Measurements from ENCODE around the gene RPL3.

Gene RPL3

GRCh38 chr22:39314251-39314971 lies 5.0 kb downstream of the RPL3 start:
- Histone ChIP-seq H3K36me3 (ENCODE audit: insufficient read depth, low read length) (peaks cover 72% of the 10 kb centered on the region), H3K4me1 (ENCODE audit: insufficient read depth, low read length) (peaks cover 34% of the 10 kb centered on the region), H3K9me3 (ENCODE audit: low read length) (no peaks in the 10 kb centered on the region), H3K4me3 (ENCODE audit: low read depth in 1 of 2, low read length in 2 of 2) (no peak overlapping the region), H3K9ac (ENCODE audit: low read length) (no peak overlapping the region), H3K27ac (ENCODE audit: low read depth, low read length) (no peak overlapping the region), H3K27me3 (ENCODE audit: control insufficient read depth in 1 of 2, insufficient read depth in 2 of 2, low read length in 2 of 2) (no peaks in the 10 kb centered on the region)

- H3K36me3 ChIP-seq (ENCODE audit: insufficient read depth, low read length), result peaks cover 70% of the 10 kb centered on the region
- peaks cover 31% of the 10 kb centered on the region for H3K4me1 ChIP-seq (ENCODE audit: insufficient read depth, low read length)
- H3K9ac ChIP-seq (ENCODE audit: low read length), result no peak overlapping the region
- no peak overlapping the region for H3K27ac ChIP-seq (ENCODE audit: low read depth, low read length)
- H3K27me3 ChIP-seq (ENCODE audit: control insufficient read depth in 1 of 2, insufficient read depth in 2 of 2, low read length in 2 of 2), result no peaks in the 10 kb centered on the region
- no peaks in the 10 kb centered on the region for H3K9me3 ChIP-seq (ENCODE audit: low read length)
- H3K4me3 ChIP-seq (ENCODE audit: low read depth in 1 of 2, low read length in 2 of 2), result no peak overlapping the region
Observed at GRCh38 chr22:39313258-39314001, 6.0 kb downstream of the RPL3 start.

- peaks cover 20% of the 10 kb centered on the region for H3K4me1 ChIP-seq (ENCODE audit: insufficient read depth, low read length)
- no peaks in the 10 kb centered on the region for H3K27me3 ChIP-seq (ENCODE audit: control insufficient read depth in 1 of 2, insufficient read depth in 2 of 2, low read length in 2 of 2)
- H3K4me3 ChIP-seq (ENCODE audit: low read depth in 1 of 2, low read length in 2 of 2), result no peak overlapping the region
- no peaks in the 10 kb centered on the region for H3K9me3 ChIP-seq (ENCODE audit: low read length)
- H3K36me3 ChIP-seq (ENCODE audit: insufficient read depth, low read length), result peaks cover 60% of the 10 kb centered on the region
- no peak overlapping the region for H3K27ac ChIP-seq (ENCODE audit: low read depth, low read length)
- H3K9ac ChIP-seq (ENCODE audit: low read length), result no peak overlapping the region
Observed at GRCh38 chr22:39312410-39312809, 7.0 kb downstream of the RPL3 start.

- Histone ChIP-seq H3K27me3 (ENCODE audit: control insufficient read depth in 1 of 2, insufficient read depth in 2 of 2, low read length in 2 of 2) (no peaks in the 10 kb centered on the region), H3K4me3 (ENCODE audit: low read depth in 1 of 2, low read length in 2 of 2) (no peak overlapping the region), H3K9me3 (ENCODE audit: low read length) (no peaks in the 10 kb centered on the region), H3K9ac (ENCODE audit: low read length) (no peak overlapping the region), H3K4me1 (ENCODE audit: insufficient read depth, low read length) (peaks cover 14% of the 10 kb centered on the region), H3K27ac (ENCODE audit: low read depth, low read length) (no peak overlapping the region), H3K36me3 (ENCODE audit: insufficient read depth, low read length) (peaks cover 54% of the 10 kb centered on the region)
Observed at GRCh38 chr22:39311592-39312400, 7.6 kb downstream of the RPL3 start.

GRCh38 chr22:39309881-39310714 lies 9.3 kb downstream of the RPL3 start:
- Histone ChIP-seq H3K9me3 (ENCODE audit: low read length) (no peaks in the 10 kb centered on the region), H3K27ac (ENCODE audit: low read depth, low read length) (no peak overlapping the region), H3K27me3 (ENCODE audit: control insufficient read depth in 1 of 2, insufficient read depth in 2 of 2, low read length in 2 of 2) (no peaks in the 10 kb centered on the region), H3K4me1 (ENCODE audit: insufficient read depth, low read length) (peaks cover 5% of the 10 kb centered on the region), H3K9ac (ENCODE audit: low read length) (no peak overlapping the region), H3K36me3 (ENCODE audit: insufficient read depth, low read length) (peaks cover 37% of the 10 kb centered on the region), H3K4me3 (ENCODE audit: low read depth in 1 of 2, low read length in 2 of 2) (no peak overlapping the region)

- Histone ChIP-seq H3K4me3 (ENCODE audit: low read depth in 1 of 2, low read length in 2 of 2) (peak overlapping the region in 1 of 2 donors; percentile 35), H3K27me3 (ENCODE audit: control insufficient read depth in 1 of 2, insufficient read depth in 2 of 2, low read length in 2 of 2) (no peaks in the 10 kb centered on the region), H3K9me3 (ENCODE audit: low read length) (no peaks in the 10 kb centered on the region), H3K9ac (ENCODE audit: low read length) (no peak overlapping the region), H3K27ac (ENCODE audit: low read depth, low read length) (no peak overlapping the region), H3K4me1 (ENCODE audit: insufficient read depth, low read length) (peaks cover 5% of the 10 kb centered on the region), H3K36me3 (ENCODE audit: insufficient read depth, low read length) (peaks cover 30% of the 10 kb centered on the region)
Observed at GRCh38 chr22:39309364-39309861, 10.0 kb downstream of the RPL3 start.

- H3K27ac ChIP-seq (ENCODE audit: low read depth, low read length), result peak overlapping the region; percentile 34
- H3K36me3 ChIP-seq (ENCODE audit: insufficient read depth, low read length), result peaks cover 24% of the 10 kb centered on the region
Observed at GRCh38 chr22:39308614-39309363, 10.6 kb downstream of the RPL3 start.

GRCh38 chr22:39306456-39307361 lies 12.7 kb downstream of the RPL3 start:
- no peak overlapping the region for H3K4me3 ChIP-seq (ENCODE audit: low read depth in 1 of 2, low read length in 2 of 2)
- peaks cover 3% of the 10 kb centered on the region for H3K36me3 ChIP-seq (ENCODE audit: insufficient read depth, low read length)
- no peaks in the 10 kb centered on the region for H3K4me1 ChIP-seq (ENCODE audit: insufficient read depth, low read length)
- no peaks in the 10 kb centered on the region for H3K27me3 ChIP-seq (ENCODE audit: control insufficient read depth in 1 of 2, insufficient read depth in 2 of 2, low read length in 2 of 2)
- no peak overlapping the region for H3K27ac ChIP-seq (ENCODE audit: low read depth, low read length)
- no peak overlapping the region for H3K9ac ChIP-seq (ENCODE audit: low read length)
- H3K9me3 ChIP-seq (ENCODE audit: low read length), result no peaks in the 10 kb centered on the region

More at GRCh38 chr22:39308614-39309363, 10.6 kb downstream of the RPL3 start:
- Histone ChIP-seq H3K27me3 (ENCODE audit: control insufficient read depth in 1 of 2, insufficient read depth in 2 of 2, low read length in 2 of 2) (no peaks in the 10 kb centered on the region), H3K4me3 (ENCODE audit: low read depth in 1 of 2, low read length in 2 of 2) (peak overlapping the region in 1 of 2 donors; percentile 35), H3K9ac (ENCODE audit: low read length) (peak overlapping the region; percentile 14), H3K9me3 (ENCODE audit: low read length) (no peaks in the 10 kb centered on the region), H3K4me1 (ENCODE audit: insufficient read depth, low read length) (peaks cover 2% of the 10 kb centered on the region)

- H3K36me3 ChIP-seq (ENCODE audit: insufficient read depth, low read length), result no peaks in the 10 kb centered on the region
- H3K27me3 ChIP-seq (ENCODE audit: control insufficient read depth in 1 of 2, insufficient read depth in 2 of 2, low read length in 2 of 2), result no peaks in the 10 kb centered on the region
- H3K9me3 ChIP-seq (ENCODE audit: low read length), result no peaks in the 10 kb centered on the region
- no peaks in the 10 kb centered on the region for H3K4me1 ChIP-seq (ENCODE audit: insufficient read depth, low read length)
- H3K27ac ChIP-seq (ENCODE audit: low read depth, low read length), result no peak overlapping the region
- no peak overlapping the region for H3K4me3 ChIP-seq (ENCODE audit: low read depth in 1 of 2, low read length in 2 of 2)
- no peak overlapping the region for H3K9ac ChIP-seq (ENCODE audit: low read length)
Observed at GRCh38 chr22:39303892-39304671, 15.3 kb downstream of the RPL3 start.

All from muscle layer of colon (tissue), 2 donors.